IPS DF 6.9 (cell line): ENCODE data around the gene VPS35L.

ENCODE experiments used
- DNase-seq: peaks from one replicate; pipeline ENCODE4 v3.0.0-alpha.2; 2013; ENCODE audit warnings: low read depth, low spot score
- H3K27ac ChIP-seq: one replicate; pipeline ENCODE4 v1.5.1; 2013; ENCODE audit warnings: low read length, control low read depth
- H3K27me3 ChIP-seq: 2 replicates; pipeline ENCODE4 v1.6.1; 2013; ENCODE audit warnings: mild to moderate bottlenecking, low read length; ENCODE audit not compliant: control insufficient read depth, insufficient read depth
- H3K36me3 ChIP-seq: 2 replicates; pipeline ENCODE4 v1.6.1; 2013; ENCODE audit warnings: low read length; ENCODE audit not compliant: control insufficient read depth, insufficient read depth
- H3K4me1 ChIP-seq: 2 replicates; pipeline ENCODE4 v1.6.1; 2013; ENCODE audit warnings: low read length; ENCODE audit not compliant: control insufficient read depth, insufficient read depth
- H3K4me3 ChIP-seq: 2 replicates; pipeline ENCODE4 v1.5.1; 2013; ENCODE audit warnings: mild to moderate bottlenecking, low read length
- H3K9me3 ChIP-seq: 2 replicates; pipeline ENCODE4 v1.6.1; 2013; ENCODE audit warnings: low read length, inconsistent platforms; ENCODE audit not compliant: control insufficient read depth, insufficient read depth
- WGBS: extraction: QIAGEN DNeasy Blood & Tissue Kit; methylation state at CpG from one replicate; pipeline ENCODE4 v1.1.7; 2013; ENCODE audit warnings: mixed read lengths, missing lambda C conversion rate; ENCODE audit not compliant: insufficient read length, insufficient coverage; 5-methylcytosine and 5-hydroxymethylcytosine counted together

VPS35L gene

GRCh38 chr16:19610200-19610599 is 54.7 kb downstream of the VPS35L start:
- WGBS = no CpG with 5 or more reads among the region's 13 CpGs
- Histone ChIP-seq H3K36me3 (peaks cover 2% of the 10 kb centered on the region; the same call in 1 of the 2 replicates), H3K9me3 (no peaks in the 10 kb centered on the region), H3K27me3 (no peaks in the 10 kb centered on the region), H3K4me3 (no peak overlapping the region), H3K4me1 (no peaks in the 10 kb centered on the region), H3K27ac (no peak overlapping the region)
- DNase-seq = no peak

- WGBS = no CpG with 5 or more reads among the region's 5 CpGs
- Histone ChIP-seq H3K4me3 (no peak overlapping the region), H3K36me3 (peaks cover 2% of the 10 kb centered on the region; the same call in 1 of the 2 replicates), H3K9me3 (no peaks in the 10 kb centered on the region), H3K27ac (no peak overlapping the region), H3K27me3 (no peaks in the 10 kb centered on the region), H3K4me1 (no peaks in the 10 kb centered on the region)
- no peak for DNase-seq
Measured at GRCh38 chr16:19613834-19614233, 58.3 kb downstream of the VPS35L start.

GRCh38 chr16:19616241-19616640 is 60.7 kb downstream of the VPS35L start:
- H3K27ac ChIP-seq = no peak overlapping the region
- H3K9me3 ChIP-seq = no peaks in the 10 kb centered on the region
- no peaks in the 10 kb centered on the region for H3K27me3 ChIP-seq
- no peak for DNase-seq
- no CpG with 5 or more reads among the region's 6 CpGs for WGBS
- no peak overlapping the region for H3K4me3 ChIP-seq
- H3K36me3 ChIP-seq = no peaks in the 10 kb centered on the region
- no peaks in the 10 kb centered on the region for H3K4me1 ChIP-seq

GRCh38 chr16:19618876-19619275 is 63.4 kb downstream of the VPS35L start:
- H3K4me3 ChIP-seq = no peak overlapping the region
- H3K4me1 ChIP-seq = no peaks in the 10 kb centered on the region
- WGBS = no CpG with 5 or more reads among the region's 9 CpGs
- no peak overlapping the region for H3K27ac ChIP-seq
- DNase-seq = no peak
- no peaks in the 10 kb centered on the region for H3K27me3 ChIP-seq
- no peaks in the 10 kb centered on the region for H3K36me3 ChIP-seq
- H3K9me3 ChIP-seq = no peaks in the 10 kb centered on the region

- no peaks in the 10 kb centered on the region for H3K27me3 ChIP-seq
- no peaks in the 10 kb centered on the region for H3K4me1 ChIP-seq
- no peak for DNase-seq
- H3K9me3 ChIP-seq = no peaks in the 10 kb centered on the region
- no peak overlapping the region for H3K27ac ChIP-seq
- WGBS = no CpG with 5 or more reads among the region's 3 CpGs
- H3K36me3 ChIP-seq = no peaks in the 10 kb centered on the region; the same call in 1 of the 2 replicates
- H3K4me3 ChIP-seq = no peak overlapping the region
Measured at GRCh38 chr16:19621445-19621844, 65.9 kb downstream of the VPS35L start.

DNA sequence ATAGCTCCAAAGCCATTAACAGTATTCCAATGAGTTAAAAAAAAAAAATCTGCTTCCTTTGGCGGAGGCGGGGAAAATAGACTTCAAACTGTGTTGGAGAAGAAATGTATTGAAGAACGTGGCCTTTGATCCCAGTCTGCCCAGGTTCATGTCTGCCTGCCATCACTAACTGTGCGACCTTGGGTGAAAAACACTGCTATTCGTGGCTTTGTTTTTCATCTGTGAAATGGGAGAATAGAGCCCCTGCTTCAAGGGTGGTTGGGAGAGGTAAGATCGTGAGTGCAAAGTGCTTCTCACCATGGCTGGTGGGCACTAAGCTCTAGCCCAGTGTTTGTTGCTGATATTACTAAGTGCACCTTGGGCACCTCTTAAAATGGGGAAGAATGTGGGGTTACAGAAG is 69.5 kb downstream of the VPS35L start:
- Histone ChIP-seq H3K27me3 (no peaks in the 10 kb centered on the region), H3K36me3 (peaks cover 2% of the 10 kb centered on the region; the same call in 1 of the 2 replicates), H3K4me1 (no peaks in the 10 kb centered on the region), H3K4me3 (no peak overlapping the region), H3K9me3 (no peaks in the 10 kb centered on the region), H3K27ac (no peak overlapping the region)
- no CpG with 5 or more reads among the region's 6 CpGs for WGBS
- no peak for DNase-seq

- Histone ChIP-seq H3K27ac (no peak overlapping the region), H3K9me3 (no peaks in the 10 kb centered on the region), H3K36me3 (peaks cover 7% of the 10 kb centered on the region; the same call in 1 of the 2 replicates), H3K4me1 (no peaks in the 10 kb centered on the region), H3K27me3 (no peaks in the 10 kb centered on the region), H3K4me3 (no peak overlapping the region)
- WGBS = no CpG with 5 or more reads among the region's 7 CpGs
- no peak for DNase-seq
Measured at GRCh38 chr16:19636436-19637267, 81.1 kb downstream of the VPS35L start.

GRCh38 chr16:19639986-19640421 is 84.5 kb downstream of the VPS35L start:
- Histone ChIP-seq H3K36me3 (no peaks in the 10 kb centered on the region), H3K9me3 (no peaks in the 10 kb centered on the region), H3K4me1 (no peaks in the 10 kb centered on the region), H3K27ac (no peak overlapping the region), H3K4me3 (no peak overlapping the region), H3K27me3 (no peaks in the 10 kb centered on the region)
- no peak for DNase-seq
- no CpG with 5 or more reads among the region's 8 CpGs for WGBS

DNA sequence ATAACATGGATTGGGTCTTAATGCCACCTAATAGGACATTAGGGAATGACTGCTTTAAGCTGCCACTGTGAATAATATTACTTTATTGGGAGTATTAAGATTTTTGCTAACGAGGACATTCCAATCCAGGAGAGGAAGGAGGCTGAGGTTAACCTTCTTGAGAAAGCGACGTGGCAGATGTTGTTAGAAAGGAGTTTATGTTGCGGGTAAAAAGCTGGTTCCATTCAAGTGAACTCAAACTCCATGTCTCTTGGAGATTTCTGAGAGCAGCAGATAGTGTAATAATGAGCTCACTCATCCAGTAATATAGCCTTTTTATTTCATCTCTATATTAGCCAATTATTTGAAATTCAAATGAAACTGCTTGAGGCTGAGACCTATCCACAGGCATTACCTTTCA is 87.0 kb downstream of the VPS35L start:
- H3K27ac ChIP-seq = no peak overlapping the region
- no peaks in the 10 kb centered on the region; the same call in 1 of the 2 replicates for H3K4me1 ChIP-seq
- DNase-seq = no peak
- H3K4me3 ChIP-seq = no peak overlapping the region
- H3K9me3 ChIP-seq = no peaks in the 10 kb centered on the region
- no peaks in the 10 kb centered on the region for H3K36me3 ChIP-seq
- no CpG with 5 or more reads among the region's 4 CpGs for WGBS
- H3K27me3 ChIP-seq = no peaks in the 10 kb centered on the region

- no peaks in the 10 kb centered on the region for H3K27me3 ChIP-seq
- 100% methylated on average over 1 of the region's 4 CpGs for WGBS
- H3K9me3 ChIP-seq = no peaks in the 10 kb centered on the region
- H3K4me1 ChIP-seq = no peaks in the 10 kb centered on the region; the same call in 1 of the 2 replicates
- H3K27ac ChIP-seq = no peak overlapping the region
- H3K36me3 ChIP-seq = no peaks in the 10 kb centered on the region; the same call in 1 of the 2 replicates
- DNase-seq = no peak
- no peak overlapping the region for H3K4me3 ChIP-seq
Measured at GRCh38 chr16:19644877-19645276, 89.4 kb downstream of the VPS35L start.
